Measurements from ENCODE around the gene GABBR2. TPM values are rescaled to one million over a fixed set of nuclear protein-coding genes. Genes with fewer than 3 reads are reported as not detected.

The GABBR2 gene
- total and polyA plus RNA-seq, 12 donors = 0.17 to 9.0 (median 3.7) TPM

GRCh38 chr9:98750364-98751060 lies 41.8 kb upstream of the GABBR2 start:
- intact Hi-C loops (cut with DNase I) = no loop called here
- DNase-seq = no peak
- Histone ChIP-seq H3K36me3 (replicated peaks in 1 of 2) (peaks cover 0 to under 1% of the 10 kb centered on the region in 2 donors), H3K4me3 (no peak overlapping the region), H3K4me1 (replicated peaks in 1 of 2) (no peaks in the 10 kb centered on the region), H3K27ac (no peak overlapping the region), H3K27me3 (no peaks in the 10 kb centered on the region), H3K9me3 (replicated peaks in 1 of 3) (no peaks in the 10 kb centered on the region)
- 81 to 86% (median 82%) methylated on average over 5 of the region's 5 CpGs for WGBS, 4 donors
- no peak for TF ChIP-seq CTCF (IDR thresholded peaks at IDR 0.05)

GRCh38 chr9:98747476-98747875 lies 38.7 kb upstream of the GABBR2 start:
- peaks cover 0 to 4% of the 10 kb centered on the region in 2 donors for H3K36me3 ChIP-seq (replicated peaks in 1 of 2)
- no peaks in the 10 kb centered on the region for H3K9me3 ChIP-seq (replicated peaks in 1 of 3)
- H3K27me3 ChIP-seq = no peaks in the 10 kb centered on the region
- no peak overlapping the region for H3K27ac ChIP-seq
- intact Hi-C loops (cut with DNase I) = no loop called here
- TF ChIP-seq POLR2A (IDR thresholded peaks at IDR 0.05) = no peak
- TF ChIP-seq CTCF (IDR thresholded peaks at IDR 0.05) = no peak
- no peak overlapping the region for H3K4me3 ChIP-seq
- H3K4me1 ChIP-seq (replicated peaks in 1 of 2) = no peaks in the 10 kb centered on the region
- 94 to 100% (median 97%) methylated on average over 3 to 5 of the region's 5 CpGs for WGBS, 4 donors
- DNase-seq = no peak

- intact Hi-C loops (cut with DNase I) = no loop called here
- H3K4me3 ChIP-seq = no peak overlapping the region
- DNase-seq = no peak
- peaks cover 0 to 4% of the 10 kb centered on the region in 2 donors for H3K36me3 ChIP-seq (replicated peaks in 1 of 2)
- 90 to 94% (median 92%) methylated on average over 7 of the region's 7 CpGs for WGBS, 4 donors
- H3K4me1 ChIP-seq (replicated peaks in 1 of 2) = no peaks in the 10 kb centered on the region
- no peaks in the 10 kb centered on the region for H3K27me3 ChIP-seq
- H3K9me3 ChIP-seq (replicated peaks in 1 of 3) = no peaks in the 10 kb centered on the region
- no peak for TF ChIP-seq POLR2A (IDR thresholded peaks at IDR 0.05)
- TF ChIP-seq CTCF (IDR thresholded peaks at IDR 0.05) = no peak
- H3K27ac ChIP-seq = no peak overlapping the region
Observed at GRCh38 chr9:98745470-98745869, 36.7 kb upstream of the GABBR2 start.

GRCh38 chr9:98743818-98744611 lies 35.3 kb upstream of the GABBR2 start:
- Histone ChIP-seq H3K27me3 (no peaks in the 10 kb centered on the region), H3K9me3 (replicated peaks in 1 of 3) (no peaks in the 10 kb centered on the region), H3K27ac (no peak overlapping the region), H3K36me3 (replicated peaks in 1 of 2) (peaks cover 0 to 4% of the 10 kb centered on the region in 2 donors), H3K4me3 (no peak overlapping the region), H3K4me1 (replicated peaks in 1 of 2) (no peaks in the 10 kb centered on the region)
- TF ChIP-seq POLR2A (IDR thresholded peaks at IDR 0.05) (no peak), CTCF (IDR thresholded peaks at IDR 0.05) (no peak)
- no peak for DNase-seq
- WGBS, 4 donors = 90 to 98% (median 97%) methylated on average over 13 to 14 of the region's 14 CpGs
- intact Hi-C loops (cut with DNase I) = no loop called here

Data from adrenal gland (tissue), 12 donors.